NCI-H82 treated with DMSO at 0.1 percent for 48 hours (cell line): Measurements from ENCODE around the gene LRMDA.

Source experiments
- DNase-seq: peaks from one replicate; lab custom pipeline; 2025; ENCODE audit not compliant: unreplicated experiment; lab: John Stamatoyannopoulos, UW

LRMDA gene

DNA sequence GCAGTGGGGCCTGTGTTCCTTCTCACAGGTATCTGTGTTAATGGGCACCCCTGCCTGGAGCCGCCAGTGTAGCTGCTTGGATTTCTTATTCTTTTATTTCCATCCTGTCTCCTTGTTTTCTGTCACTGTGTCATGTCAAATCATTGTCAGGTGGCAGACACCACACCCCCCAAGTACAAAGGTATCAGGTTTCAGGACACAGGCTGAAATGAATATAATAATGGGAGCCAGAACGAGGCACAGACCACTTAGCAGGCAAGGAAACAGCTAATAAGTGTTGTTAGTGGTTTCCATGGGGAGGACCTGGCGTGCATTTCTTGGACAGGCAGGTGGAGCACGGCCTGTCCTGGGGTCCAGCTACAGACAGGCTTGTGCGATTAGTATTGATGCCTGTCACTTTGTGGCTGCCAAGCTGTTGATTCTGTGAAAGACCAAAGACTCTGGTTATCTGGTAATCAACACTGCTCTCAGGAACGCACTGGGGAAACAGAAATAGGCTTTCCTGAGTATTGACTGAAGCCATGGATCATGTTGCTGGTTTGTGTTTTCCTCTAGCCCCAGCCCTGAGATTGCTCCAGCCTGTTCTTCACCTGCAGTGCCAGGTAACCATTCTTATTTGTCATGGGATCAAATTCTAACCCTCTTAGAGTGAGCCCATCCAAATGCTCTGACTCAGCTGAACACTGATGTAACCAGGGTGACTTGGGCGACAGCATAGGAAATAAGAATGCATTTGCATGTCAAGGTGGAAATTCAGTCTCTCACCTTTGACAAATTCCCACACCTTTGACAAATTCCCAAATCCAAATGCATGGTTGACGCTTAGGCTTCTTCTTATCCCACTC lies 1002.0 kb downstream of the LRMDA start:
- no peak for DNase-seq

GRCh38 chr10:76435157-76435556 lies 1003.7 kb downstream of the LRMDA start:
- no peak for DNase-seq

- DNase-seq, result no peak
Measured at GRCh38 chr10:76436401-76436811, 1005.0 kb downstream of the LRMDA start.

DNA sequence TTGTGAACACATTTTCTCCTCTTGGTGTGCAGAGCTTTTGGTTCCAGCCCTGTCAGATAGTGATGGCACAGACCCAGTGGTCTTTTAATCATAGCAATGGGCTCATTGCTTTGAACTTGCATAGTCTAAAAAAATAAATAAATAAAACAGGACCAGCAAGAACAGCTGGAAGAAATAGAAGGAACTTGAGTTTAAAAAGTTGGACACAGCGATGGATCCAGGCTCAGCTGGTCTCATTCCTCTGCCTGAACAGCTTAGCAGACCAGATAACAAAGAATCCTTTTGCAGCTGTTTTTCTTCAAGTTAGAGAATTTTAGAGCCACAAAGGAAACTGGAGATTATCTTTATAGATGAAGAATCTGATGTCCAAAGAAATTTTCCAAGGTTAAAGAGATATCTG lies 1005.6 kb downstream of the LRMDA start:
- DNase-seq, result no peak

DNA sequence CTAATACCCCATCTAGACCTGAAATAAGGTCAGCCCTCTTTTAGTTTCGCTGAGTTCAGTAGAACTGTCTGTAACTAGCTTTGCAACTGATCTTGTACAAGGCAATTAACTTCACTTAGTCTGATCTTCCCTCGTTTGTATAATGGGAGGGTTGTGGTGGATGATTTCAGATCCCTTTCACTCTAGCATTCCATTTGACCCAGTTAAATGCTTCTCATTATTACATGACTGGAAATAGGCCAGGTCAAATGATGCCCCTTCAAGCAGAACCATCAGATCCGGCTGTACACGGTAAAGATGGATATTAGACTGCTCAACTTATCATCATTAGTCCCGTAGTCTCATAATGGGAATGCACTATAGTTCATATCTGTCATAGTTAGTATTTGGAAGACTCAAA lies 1009.0 kb downstream of the LRMDA start:
- DNase-seq, result no peak

DNA sequence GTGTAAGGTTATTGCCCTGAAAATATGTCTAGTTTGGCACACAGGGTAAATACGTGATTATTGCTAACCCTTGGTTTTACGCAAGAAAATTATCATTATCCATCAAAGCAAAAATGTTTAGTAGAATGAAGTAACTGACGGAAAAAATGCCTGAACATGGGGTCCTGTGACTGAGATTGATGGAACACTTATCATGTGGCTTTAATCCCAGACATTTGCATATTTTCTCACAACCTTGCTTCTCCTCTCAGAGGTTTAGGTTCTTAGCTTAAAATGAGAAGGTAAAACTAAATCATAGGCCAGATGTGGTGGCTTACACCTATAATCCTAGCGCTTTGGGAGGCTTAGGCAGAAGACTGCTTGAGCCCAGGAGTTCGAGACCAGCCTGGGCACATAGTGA lies 1010.7 kb downstream of the LRMDA start:
- DNase-seq, result no peak

GRCh38 chr10:76444034-76444800 lies 1012.8 kb downstream of the LRMDA start:
- no peak for DNase-seq

- DNase-seq, result no peak
Measured at GRCh38 chr10:76447578-76447977, 1016.2 kb downstream of the LRMDA start.

DNA sequence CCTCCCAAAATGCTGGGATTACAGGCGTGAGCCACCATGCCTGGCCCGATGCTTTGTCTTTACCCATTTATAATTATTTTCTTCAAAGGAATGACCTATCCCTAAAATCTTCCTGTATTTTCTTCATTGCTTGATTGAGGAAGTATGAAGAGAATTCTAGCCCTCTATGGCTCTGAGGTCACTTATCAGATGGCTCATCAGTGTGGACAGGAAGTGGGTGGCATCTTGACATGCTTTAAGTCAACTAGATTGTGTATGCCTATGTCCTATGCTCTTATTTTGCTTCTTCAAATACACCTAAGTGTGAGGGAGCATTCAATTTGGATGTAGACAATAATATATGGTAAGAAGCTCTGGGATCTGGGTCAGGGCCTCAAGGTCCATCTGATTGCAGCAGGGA lies 1020.5 kb downstream of the LRMDA start:
- DNase-seq, result no peak

DNA sequence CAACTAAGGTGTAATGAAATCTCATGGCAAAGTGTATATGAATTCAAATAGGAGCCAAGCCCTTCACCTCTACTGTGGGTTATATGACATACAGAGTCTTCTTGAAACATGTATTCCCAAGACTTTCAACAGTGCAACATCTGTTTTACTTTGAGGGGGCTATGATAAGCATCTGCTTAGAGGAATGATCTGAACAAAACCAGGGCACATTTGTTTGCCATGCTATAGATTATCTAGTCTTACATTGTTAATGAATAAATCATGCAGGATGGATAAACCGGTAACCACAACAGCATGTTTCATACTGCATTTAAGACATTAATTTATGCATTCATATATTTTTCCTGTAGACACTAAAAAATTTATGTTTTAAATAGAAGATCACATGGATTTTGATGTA lies 1021.9 kb downstream of the LRMDA start:
- no peak for DNase-seq

GRCh38 chr10:76453997-76454396 lies 1022.6 kb downstream of the LRMDA start:
- DNase-seq, result no peak

GRCh38 chr10:76454506-76455140 lies 1023.2 kb downstream of the LRMDA start:
- DNase-seq, result no peak

GRCh38 chr10:76456197-76456596 lies 1024.8 kb downstream of the LRMDA start:
- no peak for DNase-seq

GRCh38 chr10:76459016-76459730 lies 1027.7 kb downstream of the LRMDA start:
- no peak for DNase-seq

- no peak for DNase-seq
Measured at GRCh38 chr10:76461024-76461423, 1029.6 kb downstream of the LRMDA start.

DNA sequence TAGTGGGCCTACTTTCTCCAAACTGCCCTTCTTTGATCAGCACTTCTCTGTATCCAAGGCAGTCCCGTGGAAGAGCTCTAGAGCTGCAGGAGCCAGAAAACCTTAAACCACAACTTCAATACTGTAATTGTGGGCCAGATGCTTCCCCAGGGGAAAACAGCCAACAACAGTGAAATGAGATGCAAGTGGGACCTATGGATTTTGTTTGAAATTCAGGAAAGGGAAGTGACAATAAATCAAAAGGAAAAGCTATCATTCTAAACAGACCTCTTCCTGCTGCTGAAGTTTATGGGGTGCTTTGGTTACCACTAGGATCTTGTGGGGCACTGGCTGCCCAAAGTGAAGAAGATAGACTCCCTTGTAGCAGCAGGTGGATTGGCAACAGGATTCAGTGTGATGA lies 1031.7 kb downstream of the LRMDA start:
- no peak for DNase-seq

GRCh38 chr10:76466836-76467503 lies 1035.5 kb downstream of the LRMDA start:
- no peak for DNase-seq

- no peak for DNase-seq
Measured at GRCh38 chr10:76469675-76470074, 1038.3 kb downstream of the LRMDA start.

DNA sequence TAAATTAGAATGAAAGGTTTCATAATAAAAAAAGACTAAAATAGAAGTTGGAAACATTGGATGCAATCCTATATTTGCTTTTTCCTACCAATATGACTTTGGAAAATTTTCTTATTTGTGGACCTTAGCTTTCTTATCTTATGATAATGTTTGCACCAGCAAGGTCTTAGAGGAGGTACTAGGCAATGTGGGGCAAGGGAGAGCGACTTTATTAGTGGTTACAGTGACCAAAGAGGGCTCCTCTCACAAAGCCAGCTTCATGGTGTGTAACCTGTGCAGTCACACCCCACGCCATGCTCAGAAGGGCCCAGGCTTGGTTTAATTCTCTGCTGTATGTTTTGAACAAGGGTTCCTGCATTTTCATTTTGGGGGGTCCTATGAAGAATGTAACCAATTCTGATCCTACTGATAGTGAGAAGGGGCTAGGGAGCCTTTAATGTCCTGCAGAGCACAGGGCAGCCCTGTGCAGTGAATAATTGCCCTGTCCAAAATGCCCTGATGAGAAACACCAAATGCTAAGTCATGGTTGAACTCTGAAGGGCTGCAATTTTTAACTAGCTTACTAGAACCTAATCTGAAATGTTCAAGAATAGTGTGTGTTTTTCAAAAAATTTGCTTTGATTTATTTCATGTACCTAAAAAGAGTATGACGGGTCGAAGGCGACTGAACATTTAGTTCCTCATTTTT lies 1047.8 kb downstream of the LRMDA start:
- DNase-seq, result no peak

GRCh38 chr10:76481178-76481577 lies 1049.8 kb downstream of the LRMDA start:
- no peak for DNase-seq
